NCI-H446 (cell line): ENCODE measurements around the gene PHC3.
"Not testable (repeated sequence)": the region's sequence is repeated elsewhere in the genome, so short reads cannot be mapped to it uniquely, and the experiment has no call there.

Experiments used
- DNase-seq, 2 experiments: peaks; one replicate each; lab custom pipeline; 2025; lab: John Stamatoyannopoulos, UW

Gene PHC3, protein sequence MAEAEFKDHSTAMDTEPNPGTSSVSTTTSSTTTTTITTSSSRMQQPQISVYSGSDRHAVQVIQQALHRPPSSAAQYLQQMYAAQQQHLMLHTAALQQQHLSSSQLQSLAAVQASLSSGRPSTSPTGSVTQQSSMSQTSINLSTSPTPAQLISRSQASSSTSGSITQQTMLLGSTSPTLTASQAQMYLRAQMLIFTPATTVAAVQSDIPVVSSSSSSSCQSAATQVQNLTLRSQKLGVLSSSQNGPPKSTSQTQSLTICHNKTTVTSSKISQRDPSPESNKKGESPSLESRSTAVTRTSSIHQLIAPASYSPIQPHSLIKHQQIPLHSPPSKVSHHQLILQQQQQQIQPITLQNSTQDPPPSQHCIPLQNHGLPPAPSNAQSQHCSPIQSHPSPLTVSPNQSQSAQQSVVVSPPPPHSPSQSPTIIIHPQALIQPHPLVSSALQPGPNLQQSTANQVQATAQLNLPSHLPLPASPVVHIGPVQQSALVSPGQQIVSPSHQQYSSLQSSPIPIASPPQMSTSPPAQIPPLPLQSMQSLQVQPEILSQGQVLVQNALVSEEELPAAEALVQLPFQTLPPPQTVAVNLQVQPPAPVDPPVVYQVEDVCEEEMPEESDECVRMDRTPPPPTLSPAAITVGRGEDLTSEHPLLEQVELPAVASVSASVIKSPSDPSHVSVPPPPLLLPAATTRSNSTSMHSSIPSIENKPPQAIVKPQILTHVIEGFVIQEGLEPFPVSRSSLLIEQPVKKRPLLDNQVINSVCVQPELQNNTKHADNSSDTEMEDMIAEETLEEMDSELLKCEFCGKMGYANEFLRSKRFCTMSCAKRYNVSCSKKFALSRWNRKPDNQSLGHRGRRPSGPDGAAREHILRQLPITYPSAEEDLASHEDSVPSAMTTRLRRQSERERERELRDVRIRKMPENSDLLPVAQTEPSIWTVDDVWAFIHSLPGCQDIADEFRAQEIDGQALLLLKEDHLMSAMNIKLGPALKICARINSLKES

GRCh38 chr3:170180908-170181885, at the start of gene PHC3:
Gene PHC3, minus strand, starts transcription at chr3:170181733. Its CDS starts 18 bp downstream, at chr3:170181715.
- peak; percentile 87 to 94 for DNase-seq

DNA sequence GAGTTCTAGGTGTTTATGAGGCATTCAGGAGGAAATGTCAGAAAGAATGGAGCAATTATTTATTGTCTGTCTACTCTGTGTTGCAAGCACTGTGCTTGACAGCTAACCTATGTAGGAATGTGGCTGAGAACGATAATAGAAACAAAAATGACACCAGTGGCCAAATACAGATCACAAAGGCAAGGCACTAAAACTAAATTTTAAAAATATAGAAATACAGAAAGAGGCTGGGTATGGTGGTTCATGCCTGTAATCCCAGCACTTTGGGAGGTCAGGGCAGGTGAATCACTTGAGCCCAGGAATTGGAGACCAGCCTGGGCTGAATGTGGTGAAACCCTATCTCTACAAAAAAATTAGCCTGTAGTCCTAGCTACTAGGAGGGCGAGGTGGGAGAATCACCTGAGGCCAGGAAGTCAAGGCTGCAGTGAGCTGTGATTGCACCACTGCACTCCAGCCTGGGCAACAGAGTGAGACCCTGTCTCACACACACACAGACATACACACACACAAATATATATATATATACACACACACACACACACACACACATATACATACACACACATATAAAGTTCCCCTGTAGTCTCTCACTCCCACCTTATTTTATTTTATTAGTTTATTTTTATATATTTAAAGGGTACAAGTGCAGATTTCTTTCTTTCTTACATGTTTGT, 46.7 kb upstream of the PHC3 start:
- no peak for DNase-seq

GRCh38 chr3:170226426-170226960, 45.0 kb upstream of the PHC3 start:
- no peak for DNase-seq

DNA sequence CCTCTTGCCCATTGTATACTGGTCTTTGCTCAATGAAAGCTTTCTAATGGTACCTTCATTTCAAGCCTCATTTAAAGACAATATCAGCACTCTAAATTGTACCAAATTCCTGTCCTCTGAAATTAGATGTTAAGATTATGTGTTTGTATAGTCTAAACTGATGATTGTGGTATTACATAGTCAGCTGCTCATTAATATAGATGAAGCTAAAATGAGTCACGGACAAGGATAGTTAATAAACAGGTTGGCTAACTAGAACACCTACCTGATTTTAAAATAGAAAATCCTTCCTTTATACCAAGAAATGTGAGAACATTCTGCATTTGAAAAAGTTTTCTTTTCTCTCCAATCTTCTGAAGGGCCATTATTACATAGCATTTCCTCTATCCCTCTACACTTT, 43.6 kb upstream of the PHC3 start:
- DNase-seq, result no peak

GRCh38 chr3:170222647-170223541, 41.4 kb upstream of the PHC3 start:
- no peak for DNase-seq

- peak; percentile 97 to 98 for DNase-seq
Observed at GRCh38 chr3:170221924-170222646, 40.6 kb upstream of the PHC3 start, which contains the start of gene PRKCI. Gene PRKCI, plus strand, starts transcription at chr3:170222424. Its CDS starts 246 bp downstream, at chr3:170222670.

GRCh38 chr3:170220871-170221270, 39.3 kb upstream of the PHC3 start:
- no peak for DNase-seq

DNA sequence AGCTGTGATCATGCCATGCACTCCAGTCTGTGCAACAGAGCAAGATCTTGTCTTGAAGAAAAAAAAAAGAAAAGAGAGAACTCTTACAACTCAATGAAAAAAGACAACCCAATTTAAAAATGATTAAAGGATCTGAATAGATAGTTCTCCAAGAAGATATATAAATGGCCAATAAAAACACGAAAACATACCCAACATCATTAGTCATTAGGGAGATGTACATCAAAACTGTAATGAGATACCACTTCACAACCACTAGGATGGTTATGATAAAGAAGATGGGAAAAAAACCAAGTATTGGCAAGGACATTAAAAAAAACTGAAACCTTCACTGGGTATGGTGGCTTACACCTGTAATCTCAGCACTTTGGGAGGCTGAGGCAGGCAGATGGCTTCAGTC, 38.3 kb upstream of the PHC3 start:
- DNase-seq, result no peak

DNA sequence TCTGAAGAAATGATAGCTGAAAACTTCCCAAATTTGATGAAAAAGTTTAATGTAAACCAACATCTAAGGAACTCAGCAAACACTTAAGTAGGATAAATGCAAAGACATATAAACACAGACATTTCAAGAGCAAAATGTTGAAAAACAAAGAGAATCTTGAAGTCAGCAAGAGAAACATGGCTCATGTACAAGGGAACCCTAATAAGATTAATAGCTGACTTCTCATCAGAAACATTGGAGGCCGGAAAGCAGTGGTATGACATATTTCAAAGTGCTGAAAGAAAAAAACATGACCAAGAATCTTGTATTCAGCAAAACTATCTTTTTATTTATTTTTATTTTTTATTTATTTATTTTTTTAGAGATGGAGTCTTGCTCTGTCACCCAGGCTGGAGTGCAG, 30.1 kb upstream of the PHC3 start:
- no peak for DNase-seq

- DNase-seq, result no peak
Observed at GRCh38 chr3:170207717-170208116, 26.2 kb upstream of the PHC3 start.

DNA sequence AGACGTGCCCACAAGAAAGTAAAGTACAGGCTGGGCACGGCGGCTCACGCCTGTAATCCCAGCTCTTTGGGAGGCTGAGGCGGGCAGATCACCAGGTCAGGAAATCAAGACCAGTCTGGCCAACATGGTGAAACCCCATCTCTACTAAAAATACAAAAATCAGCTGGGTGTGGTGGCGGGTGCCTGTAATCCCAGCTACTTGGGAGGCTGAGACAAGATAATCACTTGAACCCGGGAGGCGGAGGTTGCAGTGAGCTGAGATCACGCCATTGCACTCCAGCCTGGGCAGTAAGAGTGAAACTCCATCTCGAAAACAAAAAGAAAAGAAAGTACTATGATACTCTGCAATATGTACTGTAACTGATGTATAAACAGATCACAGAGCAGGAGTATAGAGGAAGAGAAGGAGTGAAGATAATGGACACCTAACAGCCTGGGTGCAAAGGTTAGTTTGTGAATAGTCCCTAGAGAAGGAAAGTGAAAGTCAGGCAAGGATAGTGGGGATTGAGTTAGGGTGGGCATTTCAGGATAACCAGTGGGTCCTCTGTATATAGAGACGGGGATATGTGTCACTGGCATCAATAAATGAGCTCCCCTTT, 24.7 kb upstream of the PHC3 start:
- DNase-seq, result not testable (repeated sequence)

GRCh38 chr3:170205302-170205701, 23.8 kb upstream of the PHC3 start:
- no peak for DNase-seq

DNA sequence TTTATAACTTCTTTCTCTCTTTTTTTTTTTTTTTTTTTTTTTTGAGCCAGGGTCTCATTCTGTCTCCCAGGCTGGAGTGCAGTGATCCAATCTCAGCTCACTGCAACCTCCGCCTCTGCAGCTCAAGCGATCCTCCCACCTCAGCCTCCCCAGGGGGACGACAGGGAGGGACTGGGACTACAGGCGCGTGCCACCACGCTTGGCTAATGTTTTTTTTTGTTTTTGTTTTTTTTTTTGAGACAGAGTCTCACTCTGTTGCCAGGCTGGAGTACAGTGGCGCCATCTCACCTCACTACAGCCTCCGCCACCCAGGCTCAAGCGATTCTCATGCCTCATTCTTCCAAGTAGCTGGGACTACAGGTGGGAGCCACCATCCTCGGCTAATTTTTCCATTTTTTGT, 23.0 kb upstream of the PHC3 start:
- DNase-seq, result no peak

- no peak for DNase-seq
Observed at GRCh38 chr3:170204023-170204472, 22.5 kb upstream of the PHC3 start.

DNA sequence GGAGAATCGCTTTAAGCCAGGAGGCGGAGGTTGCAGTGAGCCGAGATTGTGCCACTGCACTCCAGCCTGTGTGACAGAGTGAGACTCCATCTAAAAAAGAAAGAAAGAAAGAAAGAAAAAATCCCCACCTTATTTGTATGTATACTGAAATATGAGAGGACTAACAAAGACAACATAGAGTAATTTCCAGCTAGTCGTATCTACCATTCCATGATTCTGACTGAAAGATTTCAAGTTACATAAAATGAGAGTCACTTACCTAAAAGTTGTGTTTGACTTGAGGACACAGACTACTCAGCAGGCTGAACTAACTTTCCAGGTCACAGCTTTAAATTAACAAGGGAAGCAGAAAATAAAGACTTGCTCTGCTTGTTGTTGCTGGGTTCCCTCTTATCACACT, 21.9 kb upstream of the PHC3 start:
- no peak for DNase-seq

- DNase-seq, result no peak
Observed at GRCh38 chr3:170201527-170201926, 20.0 kb upstream of the PHC3 start.

DNA sequence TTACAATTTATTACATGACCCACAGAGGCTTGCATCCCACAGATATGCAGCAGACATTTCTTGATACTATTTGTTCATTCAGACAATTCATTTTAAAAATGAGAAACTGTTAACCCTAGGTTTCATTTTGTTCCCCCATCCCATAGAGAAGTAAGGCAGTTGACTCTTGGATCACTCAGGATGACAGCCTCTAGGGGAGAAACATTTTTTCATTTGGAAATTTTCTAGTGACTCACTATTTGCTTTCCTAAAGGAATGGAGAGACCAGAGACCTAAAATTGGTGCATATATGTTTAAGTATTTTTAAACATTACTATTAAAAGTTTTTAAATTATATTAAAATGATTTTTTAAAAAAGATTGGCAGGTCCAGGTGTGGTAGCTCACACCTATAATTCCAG, 19.5 kb upstream of the PHC3 start:
- DNase-seq, result no peak

DNA sequence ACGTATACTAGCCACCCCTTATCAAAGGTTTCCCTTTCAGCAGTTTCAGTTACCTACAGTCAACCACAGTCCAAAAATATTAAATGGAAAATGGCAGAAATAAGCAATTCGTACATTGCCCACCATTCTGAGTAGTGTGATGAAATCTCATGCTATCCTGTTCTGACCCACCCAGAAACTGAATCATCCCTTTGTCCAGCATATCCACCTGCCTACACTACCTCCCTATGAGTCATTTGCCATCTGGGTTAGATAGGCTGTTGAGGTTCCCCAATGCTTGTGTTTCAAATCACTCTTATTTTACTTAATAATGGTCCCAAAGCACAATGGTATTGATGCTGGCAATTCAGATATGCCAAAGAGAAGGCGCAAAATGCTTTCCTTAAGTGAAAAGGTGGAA, 15.3 kb upstream of the PHC3 start:
- DNase-seq, result no peak
